Stomach smooth muscle (tissue), 2 donors: ENCODE data around the gene ALDH3A2.

Experiments used
- H3K27ac ChIP-seq: one replicate; pipeline ENCODE4 v1.7.0; 2013; ENCODE audit warnings: mild to moderate bottlenecking, low read length, inconsistent platforms
- H3K27me3 ChIP-seq, 2 donors: one replicate each; pipeline ENCODE4 v1.7.0; 2013; ENCODE audit warnings: low read length in 2 of 2; ENCODE audit not compliant: insufficient read depth in 2 of 2, control insufficient read depth in 1 of 2
- H3K36me3 ChIP-seq, 2 donors: one replicate each; pipeline ENCODE4 v1.7.0; 2013; ENCODE audit warnings: low read length in 2 of 2; ENCODE audit not compliant: control insufficient read depth in 2 of 2, insufficient read depth in 2 of 2
- H3K4me1 ChIP-seq: one replicate; pipeline ENCODE4 v1.7.0; 2013; ENCODE audit warnings: low read length; ENCODE audit not compliant: control insufficient read depth, insufficient read depth
- H3K4me3 ChIP-seq, 2 donors: one replicate each; pipeline ENCODE4 v1.7.0; 2013; ENCODE audit warnings: low read length in 2 of 2
- H3K9ac ChIP-seq, 2 donors: one replicate each; pipeline ENCODE4 v1.7.0; 2013; ENCODE audit warnings: low read length in 2 of 2, mild to moderate bottlenecking in 1 of 2
- H3K9me3 ChIP-seq, 2 donors: one replicate each; pipeline ENCODE4 v1.7.0; 2013; ENCODE audit warnings: low read length in 2 of 2; ENCODE audit not compliant: control insufficient read depth in 2 of 2
- donor health status: healthy.
- donor health status: Pancreatic carcinoma.

Gene ALDH3A2

DNA sequence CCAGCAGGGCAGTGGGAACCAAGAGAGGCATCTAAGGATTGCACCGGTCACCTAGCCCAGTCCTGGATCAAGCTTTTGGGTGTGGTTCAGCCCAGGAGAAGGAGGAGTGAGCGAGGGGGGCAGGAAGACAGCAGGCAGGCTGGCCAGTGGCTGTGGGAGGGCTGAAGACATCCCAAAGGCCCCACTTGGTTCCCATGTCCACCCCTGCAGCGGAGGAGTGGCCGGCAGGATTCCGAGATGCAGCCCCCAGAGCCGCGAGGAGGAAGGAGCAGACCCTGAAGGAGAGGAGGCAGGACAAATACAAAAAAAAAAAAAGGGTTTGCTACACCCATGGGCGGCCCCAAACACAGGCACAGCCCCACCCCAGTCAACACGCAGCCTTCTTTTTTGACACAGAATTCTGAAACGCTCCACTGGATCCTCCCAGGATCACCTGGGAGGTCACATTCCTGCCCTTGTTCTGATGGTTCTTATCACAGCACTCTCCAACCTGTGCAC, 68.9 kb downstream of the ALDH3A2 start:
- no peaks in the 10 kb centered on the region for H3K27me3 ChIP-seq
- H3K27ac ChIP-seq = no peak overlapping the region
- H3K4me3 ChIP-seq = no peak overlapping the region
- H3K9me3 ChIP-seq = no peaks in the 10 kb centered on the region
- H3K9ac ChIP-seq = no peak overlapping the region
- no peaks in the 10 kb centered on the region for H3K4me1 ChIP-seq
- no peaks in the 10 kb centered on the region for H3K36me3 ChIP-seq

DNA sequence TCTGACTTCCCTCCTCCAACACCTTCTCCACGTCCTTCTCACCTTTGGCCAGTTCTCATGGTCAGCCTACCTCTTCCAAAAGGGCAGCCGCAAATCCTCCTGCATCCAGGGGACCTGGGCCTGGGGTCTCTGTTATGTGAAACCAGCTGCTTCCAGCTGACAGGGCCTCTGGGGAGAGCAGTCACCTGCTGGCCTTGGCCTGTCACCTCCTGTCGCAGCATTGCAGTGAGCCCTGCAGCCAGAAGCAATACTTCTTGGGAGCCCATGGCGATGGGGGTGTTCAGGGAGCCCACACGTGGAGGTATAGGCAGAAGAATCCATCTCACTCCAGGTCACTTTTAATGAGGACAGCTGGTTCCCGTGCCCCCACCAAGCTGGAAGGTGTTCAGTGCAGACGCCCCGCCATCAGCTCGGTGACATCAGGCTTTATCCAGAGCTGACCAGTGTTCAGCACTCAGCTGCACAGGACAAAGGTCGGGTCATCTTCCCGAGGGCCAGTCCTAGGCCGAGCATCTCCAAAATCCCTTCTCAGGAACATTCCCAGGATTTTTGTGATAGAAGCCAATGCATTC, 69.6 kb downstream of the ALDH3A2 start:
- H3K9me3 ChIP-seq = no peaks in the 10 kb centered on the region
- no peaks in the 10 kb centered on the region for H3K27me3 ChIP-seq
- no peak overlapping the region for H3K9ac ChIP-seq
- H3K4me1 ChIP-seq = no peaks in the 10 kb centered on the region
- no peaks in the 10 kb centered on the region for H3K36me3 ChIP-seq
- no peak overlapping the region for H3K27ac ChIP-seq
- no peak overlapping the region for H3K4me3 ChIP-seq

DNA sequence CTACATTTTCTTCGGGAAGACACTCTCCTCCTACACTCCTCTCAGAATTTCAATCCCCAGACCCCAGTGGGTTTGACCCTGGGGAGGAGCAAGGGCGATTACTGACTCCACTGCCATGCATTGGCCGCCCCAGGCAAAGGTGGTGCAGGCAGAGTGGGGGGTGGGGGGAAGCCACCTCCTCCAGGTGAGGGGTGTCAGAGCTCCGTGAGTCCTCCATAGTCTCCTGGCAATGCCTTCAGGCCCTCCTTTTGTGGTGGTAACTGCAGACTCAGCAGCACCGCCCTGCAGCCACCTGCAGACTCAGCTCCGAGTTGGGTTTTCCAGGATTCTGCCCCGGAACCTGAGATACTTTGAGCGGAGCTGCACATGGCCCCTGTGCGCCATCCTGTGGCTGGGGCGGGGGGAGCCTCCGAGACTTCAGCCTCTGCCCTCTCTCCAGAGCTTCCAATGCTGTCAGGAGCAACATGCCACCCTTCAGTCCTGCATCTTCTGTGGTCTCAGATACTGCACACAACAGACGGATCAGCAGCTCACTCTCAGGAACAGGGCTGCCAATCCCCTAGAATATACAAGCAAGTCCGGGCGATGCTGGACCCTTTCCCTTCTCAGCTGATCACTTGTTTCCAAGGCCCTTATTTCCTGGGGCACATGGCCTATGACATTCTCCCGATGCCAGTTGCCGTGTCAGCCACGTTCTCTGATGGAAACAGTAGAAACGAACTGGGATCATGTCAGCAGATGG, 70.2 kb downstream of the ALDH3A2 start:
- H3K27ac ChIP-seq = no peak overlapping the region
- no peaks in the 10 kb centered on the region for H3K4me1 ChIP-seq
- no peak overlapping the region for H3K9ac ChIP-seq

DNA sequence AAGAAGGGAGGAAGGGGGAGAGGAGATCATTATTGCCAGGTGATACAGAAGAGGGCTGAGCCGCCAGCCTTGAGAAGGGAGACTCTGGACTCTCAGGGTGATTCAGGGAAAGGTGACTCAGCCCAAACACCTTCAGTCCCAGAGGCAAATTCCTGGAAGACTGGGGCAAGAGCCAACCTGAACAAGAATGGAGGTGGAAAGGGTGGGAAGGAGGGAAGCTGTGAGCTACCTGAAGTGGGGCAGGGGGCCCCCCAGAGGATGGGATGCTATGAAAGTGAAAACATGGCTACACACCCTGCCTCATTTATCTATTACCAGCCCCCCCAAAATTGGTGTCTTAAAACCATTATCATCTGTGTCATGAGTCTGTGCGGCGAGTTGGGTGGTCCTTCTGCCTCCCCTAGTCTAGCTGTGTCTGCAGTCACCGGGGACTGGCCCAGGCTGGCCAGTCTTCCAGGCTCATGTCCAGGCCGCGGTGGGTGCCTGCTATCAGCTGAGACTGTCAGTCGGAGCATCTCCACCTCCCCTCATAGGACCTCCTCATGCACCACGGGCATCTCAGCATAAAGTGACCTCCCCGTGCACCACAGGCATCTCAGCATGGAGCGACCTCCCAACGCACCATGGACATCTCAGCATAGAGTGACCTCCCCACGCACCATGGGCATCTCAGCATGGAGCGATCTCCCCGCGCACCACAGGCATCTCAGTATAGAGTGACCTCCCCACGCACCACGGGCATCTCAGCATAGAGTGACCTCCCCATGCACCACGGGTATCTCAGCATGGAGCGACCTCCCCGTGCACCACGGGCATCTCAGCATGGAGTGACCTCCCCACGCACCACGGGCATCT, 71.0 kb downstream of the ALDH3A2 start:
- no peak overlapping the region for H3K9ac ChIP-seq
- H3K9me3 ChIP-seq = no peaks in the 10 kb centered on the region
- H3K36me3 ChIP-seq = no peaks in the 10 kb centered on the region
- H3K27ac ChIP-seq = no peak overlapping the region
- peaks cover 6% of the 10 kb centered on the region for H3K4me1 ChIP-seq
- no peak overlapping the region for H3K4me3 ChIP-seq
- no peaks in the 10 kb centered on the region for H3K27me3 ChIP-seq

More for the DNA sequence above, 70.2 kb downstream of the ALDH3A2 start:
- Histone ChIP-seq H3K27me3 (no peaks in the 10 kb centered on the region), H3K4me3 (no peak overlapping the region), H3K36me3 (no peaks in the 10 kb centered on the region), H3K9me3 (no peaks in the 10 kb centered on the region)

DNA sequence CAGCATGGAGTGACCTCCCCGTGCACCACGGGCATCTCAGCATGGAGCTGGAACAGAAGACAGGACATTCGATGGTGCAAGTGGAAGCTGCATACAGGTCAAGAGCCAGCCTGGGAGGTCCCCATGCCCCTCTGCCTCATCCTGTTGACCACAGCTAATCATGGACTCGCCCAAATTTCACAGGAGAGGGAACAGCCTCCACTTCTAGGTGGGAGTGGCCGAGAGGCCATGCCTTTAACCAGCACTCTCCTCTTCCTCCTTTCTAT, 71.6 kb downstream of the ALDH3A2 start:
- no peaks in the 10 kb centered on the region for H3K9me3 ChIP-seq
- peaks cover 12% of the 10 kb centered on the region for H3K4me1 ChIP-seq
- no peaks in the 10 kb centered on the region for H3K27me3 ChIP-seq
- no peak overlapping the region for H3K9ac ChIP-seq
- no peak overlapping the region for H3K4me3 ChIP-seq
- no peak overlapping the region for H3K27ac ChIP-seq
- H3K36me3 ChIP-seq = no peaks in the 10 kb centered on the region

DNA sequence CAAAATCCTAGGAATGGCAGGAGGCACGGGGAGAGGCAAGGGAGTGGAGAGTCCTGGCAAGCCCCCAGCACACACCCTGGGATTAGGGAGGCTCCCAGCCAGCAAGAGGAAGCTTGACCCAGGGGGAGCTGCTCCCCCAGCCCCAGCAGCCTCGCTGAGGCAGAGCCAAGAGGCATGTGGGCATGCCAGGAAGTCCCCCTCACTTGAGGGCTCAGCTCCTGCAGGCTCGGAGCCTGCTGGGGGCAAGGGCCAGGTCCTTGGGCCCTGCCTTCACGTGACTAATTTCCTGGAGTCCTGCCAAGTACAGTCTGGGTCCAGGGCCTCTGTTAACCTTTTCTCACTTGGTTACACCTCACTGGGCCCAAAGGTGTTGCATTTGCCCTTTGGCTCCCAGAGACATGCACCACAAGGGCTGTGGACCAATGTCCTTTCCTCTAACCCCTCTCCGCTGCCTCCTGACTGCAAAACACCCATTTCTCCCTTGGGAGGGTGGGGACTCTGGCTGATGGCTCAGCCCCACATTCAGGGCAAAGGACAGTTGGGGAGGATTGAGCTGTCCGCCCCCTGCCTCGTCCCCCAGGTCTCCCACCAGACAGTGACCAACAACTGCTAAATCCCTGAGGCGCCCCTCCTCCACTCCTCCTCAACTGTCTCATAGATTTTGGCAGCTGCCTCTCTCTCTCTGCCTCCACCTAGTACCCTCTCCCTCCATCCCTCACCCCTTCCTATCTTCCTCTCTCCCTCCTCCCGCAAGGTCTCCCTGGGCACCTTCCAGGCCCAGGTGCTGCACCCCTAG, 72.3 kb downstream of the ALDH3A2 start:
- Histone ChIP-seq H3K36me3 (no peaks in the 10 kb centered on the region), H3K9ac (no peak overlapping the region), H3K27ac (no peak overlapping the region), H3K9me3 (no peaks in the 10 kb centered on the region), H3K27me3 (no peaks in the 10 kb centered on the region), H3K4me3 (no peak overlapping the region), H3K4me1 (peaks cover 14% of the 10 kb centered on the region)

DNA sequence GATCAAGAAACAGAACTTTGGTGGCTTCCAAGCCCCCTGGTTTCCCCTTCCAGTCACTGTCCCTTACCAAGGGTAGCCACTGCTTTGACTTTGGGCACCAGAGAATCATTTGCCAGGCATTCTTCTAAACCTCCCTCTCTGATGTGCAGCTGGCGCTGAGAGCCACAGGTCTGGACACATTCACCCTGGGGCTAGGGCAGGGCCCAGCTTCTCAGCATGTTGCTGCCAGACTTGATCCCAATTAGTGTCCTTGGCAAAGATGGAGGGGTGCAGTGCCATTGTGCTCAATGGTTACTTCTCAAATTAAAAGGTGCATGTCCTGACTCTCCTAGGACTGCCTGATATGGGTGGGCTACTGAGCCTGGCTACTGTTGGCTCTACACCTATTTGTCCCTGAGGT, 75.4 kb downstream of the ALDH3A2 start:
- Histone ChIP-seq H3K4me3 (peak overlapping the region in 1 of 2 donors; percentile 64), H3K36me3 (no peaks in the 10 kb centered on the region), H3K27me3 (no peaks in the 10 kb centered on the region), H3K9ac (no peak overlapping the region), H3K4me1 (peaks cover 34% of the 10 kb centered on the region), H3K9me3 (no peaks in the 10 kb centered on the region), H3K27ac (peak overlapping the region; percentile 41)

DNA sequence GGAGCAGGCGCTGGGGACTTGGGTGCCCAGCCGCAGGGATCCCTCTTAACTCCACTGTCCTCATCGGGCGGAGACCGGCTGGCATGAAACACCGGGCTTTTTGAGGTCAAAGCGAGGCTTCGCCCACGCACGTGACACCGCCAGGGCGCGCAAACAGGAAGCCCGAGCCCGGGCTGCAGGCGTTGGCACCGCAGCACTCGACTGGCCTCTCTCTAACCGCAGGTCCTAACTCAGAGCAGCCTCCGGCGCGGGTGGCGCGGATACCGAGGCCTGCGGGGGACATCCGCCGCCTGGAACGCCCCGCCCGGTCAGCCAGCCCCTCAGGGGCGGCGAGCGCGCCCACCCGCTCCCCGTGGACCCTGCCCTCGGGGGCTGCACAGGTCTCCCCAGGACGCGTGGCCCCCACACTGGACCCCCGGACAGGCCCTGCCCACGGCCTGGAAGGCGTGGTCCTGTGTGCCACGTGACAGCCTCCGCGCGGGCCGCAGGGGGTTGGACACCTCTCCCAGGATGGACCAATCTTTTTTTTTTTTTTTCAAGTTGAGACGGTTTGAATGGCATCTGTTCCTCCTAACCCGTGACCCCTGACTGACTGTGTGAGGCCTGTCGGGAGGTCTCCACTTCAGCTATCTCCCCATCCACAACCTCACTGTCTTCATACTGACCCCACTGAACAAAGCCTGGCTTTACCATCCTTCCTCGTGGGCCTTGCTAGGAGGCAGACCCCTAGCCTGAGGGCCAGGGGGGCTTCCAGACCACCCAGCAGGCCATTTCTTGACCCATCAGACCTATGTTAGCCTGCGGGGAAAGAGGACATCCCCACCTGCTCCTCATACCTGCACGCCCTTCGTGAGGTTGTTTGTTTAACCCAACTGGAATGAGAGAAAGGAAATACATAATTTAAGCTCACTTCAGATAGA, 76.2 kb downstream of the ALDH3A2 start:
- Histone ChIP-seq H3K9ac (peak overlapping the region; percentile 20 to 29), H3K27me3 (no peaks in the 10 kb centered on the region), H3K4me1 (peaks cover 34% of the 10 kb centered on the region), H3K4me3 (peak overlapping the region in 1 of 2 donors; percentile 64), H3K9me3 (no peaks in the 10 kb centered on the region), H3K27ac (peak overlapping the region; percentile 41), H3K36me3 (no peaks in the 10 kb centered on the region)

DNA sequence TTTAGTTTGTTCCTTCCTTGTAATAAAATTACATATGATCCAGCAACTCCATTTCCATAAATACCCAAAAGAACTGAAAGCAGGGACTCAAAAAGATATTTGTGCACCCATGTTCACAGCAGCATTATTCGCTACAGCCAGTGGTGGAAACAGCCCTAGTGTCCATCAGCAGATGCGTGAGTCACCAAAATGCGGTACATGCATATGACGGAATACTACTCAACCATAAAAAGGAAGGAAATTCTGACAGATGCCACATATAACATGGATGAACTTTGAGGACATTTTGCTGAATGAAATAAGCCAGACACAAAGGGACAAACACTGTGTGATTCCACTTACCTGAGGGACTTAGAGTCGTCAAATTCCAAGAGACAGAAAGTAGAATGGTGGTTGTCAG, 76.9 kb downstream of the ALDH3A2 start:
- no peaks in the 10 kb centered on the region for H3K27me3 ChIP-seq
- H3K27ac ChIP-seq = no peak overlapping the region
- H3K36me3 ChIP-seq = no peaks in the 10 kb centered on the region
- H3K9me3 ChIP-seq = no peaks in the 10 kb centered on the region
- H3K9ac ChIP-seq = no peak overlapping the region
- peaks cover 34% of the 10 kb centered on the region for H3K4me1 ChIP-seq
- H3K4me3 ChIP-seq = no peak overlapping the region
